NCI-H1092 treated with DMSO at 0.1 percent for 48 hours (cell line): ENCODE data around the gene PLXNB2.

Experiments
- DNase-seq: peaks from one replicate; lab custom pipeline; 2025; lab: John Stamatoyannopoulos, UW

Gene PLXNB2

GRCh38 chr22:50249341-50250248, 57.9 kb downstream of the PLXNB2 start:
- no peak for DNase-seq

- no peak for DNase-seq
These were observed 59.0 kb downstream of the PLXNB2 start for GRCh38 chr22:50248196-50249081.

- DNase-seq, result no peak
These were observed 59.7 kb downstream of the PLXNB2 start for GRCh38 chr22:50247748-50248147.

- no peak for DNase-seq
These were observed 60.9 kb downstream of the PLXNB2 start for GRCh38 chr22:50246242-50247175.

- no peak for DNase-seq
These were observed 62.0 kb downstream of the PLXNB2 start for GRCh38 chr22:50245214-50246072.

GRCh38 chr22:50244420-50245213, 62.8 kb downstream of the PLXNB2 start, which contains the start of gene TUBGCP6:
Gene TUBGCP6 (minus strand): TSS chr22:50245023. CDS start chr22:50244459, 564 bp downstream.
- DNase-seq, result peak; percentile 43

- DNase-seq, result no peak
These were observed 63.6 kb downstream of the PLXNB2 start for GRCh38 chr22:50243685-50244419.

- no peak for DNase-seq
These were observed 65.0 kb downstream of the PLXNB2 start for GRCh38 chr22:50242406-50242949.

GRCh38 chr22:50238755-50239154, 68.7 kb downstream of the PLXNB2 start:
- no peak for DNase-seq

- DNase-seq, result no peak
These were observed 70.6 kb downstream of the PLXNB2 start for GRCh38 chr22:50236731-50237409.

GRCh38 chr22:50233223-50233622, 74.2 kb downstream of the PLXNB2 start:
- no peak for DNase-seq

GRCh38 chr22:50232481-50233151, 74.8 kb downstream of the PLXNB2 start:
- DNase-seq, result no peak

GRCh38 chr22:50229370-50229769, 78.1 kb downstream of the PLXNB2 start:
- DNase-seq, result no peak

- DNase-seq, result no peak
These were observed 79.1 kb downstream of the PLXNB2 start for GRCh38 chr22:50228366-50228765.

- no peak for DNase-seq
These were observed 79.7 kb downstream of the PLXNB2 start for GRCh38 chr22:50227579-50228215.

- no peak for DNase-seq
These were observed 80.6 kb downstream of the PLXNB2 start for GRCh38 chr22:50226875-50227165.
